Neural progenitor cell (in vitro differentiated cells): Measurements from ENCODE around the gene MT1G.

Experiments used
- EZH2 ChIP-seq: fragments of 200-600 bp; sonication (generic); IDR thresholded peaks from 2 replicates; pipeline ENCODE4 v1.6.1; 2017; ENCODE audit warnings: antibody characterized with exemption, mild to moderate bottlenecking, moderate library complexity
- EZH2phosphoT487 ChIP-seq: fragments of 200-600 bp; sonication (generic); IDR thresholded peaks from 2 replicates; pipeline ENCODE4 v1.6.1; 2017; ENCODE audit warnings: antibody characterized with exemption
- TF ChIP-seq, protein P1 (sequence below): fragments of 200-600 bp; sonication (generic); IDR thresholded peaks from 2 replicates; pipeline ENCODE4 v1.5.1; 2017; ENCODE audit warnings: antibody characterized with exemption, mild to moderate bottlenecking

DNA sequence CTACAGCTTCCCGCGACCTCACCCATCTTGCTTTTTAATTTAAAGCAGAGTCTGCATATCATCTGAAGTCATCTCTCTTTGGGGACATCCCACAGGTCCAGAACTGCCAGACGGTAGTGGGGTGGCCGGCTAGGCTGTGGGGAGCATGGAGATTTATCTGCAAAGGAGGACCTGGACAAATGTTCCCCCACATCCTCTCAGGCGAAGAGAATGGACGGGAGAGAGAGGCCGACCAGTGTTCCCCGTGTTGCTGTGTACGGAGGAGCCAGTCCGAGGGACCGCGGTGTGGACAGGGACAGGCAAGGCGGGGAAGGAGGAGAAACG is 36.1 kb downstream of the MT1G start:
- TF ChIP-seq, protein P1, sequence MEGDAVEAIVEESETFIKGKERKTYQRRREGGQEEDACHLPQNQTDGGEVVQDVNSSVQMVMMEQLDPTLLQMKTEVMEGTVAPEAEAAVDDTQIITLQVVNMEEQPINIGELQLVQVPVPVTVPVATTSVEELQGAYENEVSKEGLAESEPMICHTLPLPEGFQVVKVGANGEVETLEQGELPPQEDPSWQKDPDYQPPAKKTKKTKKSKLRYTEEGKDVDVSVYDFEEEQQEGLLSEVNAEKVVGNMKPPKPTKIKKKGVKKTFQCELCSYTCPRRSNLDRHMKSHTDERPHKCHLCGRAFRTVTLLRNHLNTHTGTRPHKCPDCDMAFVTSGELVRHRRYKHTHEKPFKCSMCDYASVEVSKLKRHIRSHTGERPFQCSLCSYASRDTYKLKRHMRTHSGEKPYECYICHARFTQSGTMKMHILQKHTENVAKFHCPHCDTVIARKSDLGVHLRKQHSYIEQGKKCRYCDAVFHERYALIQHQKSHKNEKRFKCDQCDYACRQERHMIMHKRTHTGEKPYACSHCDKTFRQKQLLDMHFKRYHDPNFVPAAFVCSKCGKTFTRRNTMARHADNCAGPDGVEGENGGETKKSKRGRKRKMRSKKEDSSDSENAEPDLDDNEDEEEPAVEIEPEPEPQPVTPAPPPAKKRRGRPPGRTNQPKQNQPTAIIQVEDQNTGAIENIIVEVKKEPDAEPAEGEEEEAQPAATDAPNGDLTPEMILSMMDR: no peak
- TF ChIP-seq EZH2phosphoT487: peak; percentile 96
- TF ChIP-seq EZH2: no peak
